ENCODE measurements around the gene NANS. TPM values are rescaled to one million over a fixed set of nuclear protein-coding genes. Genes with fewer than 3 reads are reported as not detected.

NANS gene
- total RNA-seq, 1 donor from 2014 or later: 13.0 TPM

DNA sequence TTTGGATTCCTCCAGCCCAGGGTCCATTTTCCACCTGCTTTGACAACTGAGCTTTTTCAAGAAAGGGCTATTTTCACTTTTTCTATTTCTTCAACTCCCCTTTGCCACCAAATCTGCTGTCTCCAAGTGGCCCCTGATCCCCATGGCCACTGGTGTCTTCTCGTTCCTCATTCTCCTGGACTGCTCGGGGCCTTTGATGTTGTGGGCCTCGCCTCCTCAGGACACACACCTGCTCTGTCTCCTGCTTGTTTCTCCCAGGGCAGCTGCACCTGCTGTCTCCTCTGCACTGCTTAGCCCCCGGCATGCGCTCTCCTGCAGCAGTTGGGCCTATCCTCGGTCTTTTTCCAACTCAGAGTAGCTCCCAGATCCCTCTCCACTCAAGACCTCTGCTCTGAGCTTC, 16.3 kb upstream of the NANS start:
- no peaks in the 10 kb centered on the region for H4K20me1 ChIP-seq (ENCODE audit: low read depth)
- H3K9ac ChIP-seq: no peak overlapping the region
- H3K79me2 ChIP-seq (ENCODE audit: low read depth): no peaks in the 10 kb centered on the region
- TF ChIP-seq, protein P1, sequence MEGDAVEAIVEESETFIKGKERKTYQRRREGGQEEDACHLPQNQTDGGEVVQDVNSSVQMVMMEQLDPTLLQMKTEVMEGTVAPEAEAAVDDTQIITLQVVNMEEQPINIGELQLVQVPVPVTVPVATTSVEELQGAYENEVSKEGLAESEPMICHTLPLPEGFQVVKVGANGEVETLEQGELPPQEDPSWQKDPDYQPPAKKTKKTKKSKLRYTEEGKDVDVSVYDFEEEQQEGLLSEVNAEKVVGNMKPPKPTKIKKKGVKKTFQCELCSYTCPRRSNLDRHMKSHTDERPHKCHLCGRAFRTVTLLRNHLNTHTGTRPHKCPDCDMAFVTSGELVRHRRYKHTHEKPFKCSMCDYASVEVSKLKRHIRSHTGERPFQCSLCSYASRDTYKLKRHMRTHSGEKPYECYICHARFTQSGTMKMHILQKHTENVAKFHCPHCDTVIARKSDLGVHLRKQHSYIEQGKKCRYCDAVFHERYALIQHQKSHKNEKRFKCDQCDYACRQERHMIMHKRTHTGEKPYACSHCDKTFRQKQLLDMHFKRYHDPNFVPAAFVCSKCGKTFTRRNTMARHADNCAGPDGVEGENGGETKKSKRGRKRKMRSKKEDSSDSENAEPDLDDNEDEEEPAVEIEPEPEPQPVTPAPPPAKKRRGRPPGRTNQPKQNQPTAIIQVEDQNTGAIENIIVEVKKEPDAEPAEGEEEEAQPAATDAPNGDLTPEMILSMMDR (IDR thresholded peaks at IDR 0.05): no peak
- TF ChIP-seq EZH2phosphoT487 (IDR thresholded peaks at IDR 0.05): no peak
- TF ChIP-seq EZH2 (IDR thresholded peaks at IDR 0.05): no peak
- peaks cover 12% of the 10 kb centered on the region for H3K4me1 Mint-ChIP-seq
- H3K9me3 Mint-ChIP-seq: no peaks in the 10 kb centered on the region
- H3K4me1 ChIP-seq: no peaks in the 10 kb centered on the region
- H3K27ac ChIP-seq: no peak overlapping the region
- H3K27me3 Mint-ChIP-seq (ENCODE audit: insufficient read depth, low read depth): peaks cover 5% of the 10 kb centered on the region
- no peak overlapping the region for H3K4me2 ChIP-seq
- H3K27ac Mint-ChIP-seq: no peak overlapping the region
- no peak overlapping the region for H3K4me3 ChIP-seq
- no peaks in the 10 kb centered on the region for H3K36me3 ChIP-seq
- H2AFZ ChIP-seq (replicated peaks): no peak overlapping the region
- no peaks in the 10 kb centered on the region for H3F3A ChIP-seq (ENCODE audit: low read depth)
- no peak for DNase-seq (ENCODE audit: low spot score)
- H3K9me3 ChIP-seq (ENCODE audit: low read depth): no peaks in the 10 kb centered on the region
- no peak overlapping the region for H3K4me3 Mint-ChIP-seq
- peaks cover 8% of the 10 kb centered on the region for H3K27me3 ChIP-seq
- H3K36me3 Mint-ChIP-seq: no peaks in the 10 kb centered on the region

DNA sequence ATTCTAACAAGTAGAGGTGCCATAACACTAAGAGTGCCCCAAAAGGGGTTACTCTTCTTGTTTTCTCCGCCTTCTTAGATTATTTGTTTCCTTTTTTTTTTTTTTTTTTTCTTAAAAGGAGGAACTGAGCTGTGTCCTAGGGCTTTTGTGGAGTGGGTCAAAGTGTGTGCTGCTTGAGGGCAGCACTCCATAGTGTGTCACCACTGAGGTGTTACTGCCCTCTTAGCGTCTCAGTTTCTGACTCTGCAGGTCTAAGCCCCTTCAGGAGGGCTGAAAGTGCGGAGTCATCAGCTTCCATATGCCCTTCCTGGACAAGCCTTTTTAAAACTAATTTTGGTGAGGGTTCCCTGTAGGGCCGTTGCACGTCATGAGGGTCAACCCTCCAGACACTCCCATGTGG, 12.6 kb upstream of the NANS start:
- Mint-ChIP-seq H3K27ac (no peak overlapping the region), H3K27me3 (ENCODE audit: insufficient read depth, low read depth) (peaks cover 3% of the 10 kb centered on the region), H3K4me3 (no peak overlapping the region), H3K9me3 (no peaks in the 10 kb centered on the region), H3K4me1 (peaks cover 12% of the 10 kb centered on the region), H3K36me3 (no peaks in the 10 kb centered on the region)
- Histone ChIP-seq H3F3A (ENCODE audit: low read depth) (no peaks in the 10 kb centered on the region), H3K27me3 (peaks cover 3% of the 10 kb centered on the region), H2AFZ (replicated peaks) (no peak overlapping the region), H3K36me3 (no peaks in the 10 kb centered on the region), H3K4me1 (no peaks in the 10 kb centered on the region), H3K27ac (no peak overlapping the region), H4K20me1 (ENCODE audit: low read depth) (no peaks in the 10 kb centered on the region), H3K4me3 (no peak overlapping the region), H3K4me2 (no peak overlapping the region), H3K79me2 (ENCODE audit: low read depth) (no peaks in the 10 kb centered on the region), H3K9me3 (ENCODE audit: low read depth) (no peaks in the 10 kb centered on the region), H3K9ac (no peak overlapping the region)
- no peak for TF ChIP-seq EZH2phosphoT487 (IDR thresholded peaks at IDR 0.05)
- no peak for TF ChIP-seq EZH2 (IDR thresholded peaks at IDR 0.05)
- TF ChIP-seq, protein P1 (IDR thresholded peaks at IDR 0.05): no peak
- DNase-seq (ENCODE audit: low spot score): no peak

DNA sequence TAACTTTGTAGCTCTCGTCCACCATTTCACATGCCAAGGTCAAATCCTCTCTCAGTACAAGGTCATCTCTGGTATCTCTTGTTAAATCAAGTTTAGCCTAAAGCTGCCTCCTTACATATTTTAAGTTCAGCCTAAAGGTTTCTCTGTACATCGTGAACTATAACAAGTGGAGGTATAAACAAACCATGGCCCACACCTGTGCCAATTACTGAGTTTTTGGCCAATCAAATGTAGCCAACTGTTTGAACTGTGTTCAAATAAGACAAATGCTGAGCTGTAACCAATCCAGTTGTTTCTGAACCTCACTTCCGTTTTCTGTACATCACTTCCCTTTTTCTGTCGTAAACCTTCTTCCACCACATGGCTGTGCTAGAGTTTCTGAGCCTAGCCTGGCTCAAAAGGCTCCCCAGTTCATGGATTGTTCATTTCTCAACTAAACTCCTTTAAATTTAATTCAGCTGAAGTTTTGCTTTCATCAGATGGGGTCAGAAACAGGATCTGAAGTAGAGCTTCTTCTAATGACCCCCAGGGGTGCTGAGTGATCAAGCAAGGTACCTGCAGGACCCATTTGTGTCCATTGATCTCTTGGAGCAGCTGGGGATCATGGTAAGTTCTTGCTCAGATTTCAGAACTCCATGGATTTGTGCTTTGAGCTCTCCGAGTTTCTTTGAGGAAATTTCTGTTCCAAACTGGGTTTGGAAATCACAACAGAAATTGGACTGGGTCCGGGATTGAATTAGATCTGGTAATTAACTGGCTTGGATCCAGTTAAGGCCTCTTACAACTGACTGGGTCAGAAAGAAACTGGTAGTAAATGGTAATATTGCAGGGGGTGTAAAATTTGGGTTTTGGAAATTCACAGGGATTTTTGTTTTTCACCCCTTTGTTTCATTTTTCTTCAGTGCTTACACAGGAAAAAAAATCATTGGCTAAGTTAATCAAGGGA, 11.0 kb upstream of the NANS start:
- no peaks in the 10 kb centered on the region for H3K4me1 ChIP-seq
- no peaks in the 10 kb centered on the region for H4K20me1 ChIP-seq (ENCODE audit: low read depth)
- H3K27me3 ChIP-seq: no peaks in the 10 kb centered on the region
- H3K4me2 ChIP-seq: no peak overlapping the region
- H3K9me3 Mint-ChIP-seq: no peaks in the 10 kb centered on the region
- no peak overlapping the region for H3K4me3 Mint-ChIP-seq
- peak overlapping the region; percentile 65 for H2AFZ ChIP-seq (replicated peaks)
- no peak for DNase-seq (ENCODE audit: low spot score)
- H3K27ac Mint-ChIP-seq: no peak overlapping the region
- no peaks in the 10 kb centered on the region for H3K36me3 Mint-ChIP-seq
- no peaks in the 10 kb centered on the region for H3K4me1 Mint-ChIP-seq
- H3K27me3 Mint-ChIP-seq (ENCODE audit: insufficient read depth, low read depth): peaks cover 3% of the 10 kb centered on the region
- H3K9me3 ChIP-seq (ENCODE audit: low read depth): no peaks in the 10 kb centered on the region
- no peaks in the 10 kb centered on the region for H3K36me3 ChIP-seq
- H3K79me2 ChIP-seq (ENCODE audit: low read depth): no peaks in the 10 kb centered on the region
- H3F3A ChIP-seq (ENCODE audit: low read depth): no peaks in the 10 kb centered on the region
- no peak overlapping the region for H3K9ac ChIP-seq
- no peak overlapping the region for H3K4me3 ChIP-seq
- H3K27ac ChIP-seq: no peak overlapping the region
- TF ChIP-seq EZH2 (IDR thresholded peaks at IDR 0.05) (no peak), EZH2phosphoT487 (IDR thresholded peaks at IDR 0.05) (no peak)
- TF ChIP-seq, protein P1 (IDR thresholded peaks at IDR 0.05): no peak

Data from neural progenitor cell (in vitro differentiated cells).